ENCODE measurements around the gene PARD3. TPM values are rescaled to one million over a fixed set of nuclear protein-coding genes. Genes with fewer than 3 reads are reported as not detected.
"Not testable (repeated sequence)": the region's sequence is repeated elsewhere in the genome, so short reads cannot be mapped to it uniquely, and the experiment has no call there.

PARD3 gene
- polyA plus RNA-seq, 1 donor from 2014 or later, result 12.4 TPM

GRCh38 chr10:34702093-34702937 lies 112.8 kb downstream of the PARD3 start:
- TF ChIP-seq RAD21 (conservative IDR thresholded peaks at IDR 0.05), result no peak
- Histone ChIP-seq H3K27me3 (ENCODE audit: insufficient read depth, low read depth, low read length) (no peaks in the 10 kb centered on the region), H3K9ac (ENCODE audit: low read length) (no peak overlapping the region), H3K4me3 (ENCODE audit: low read length) (no peak overlapping the region), H3K36me3 (ENCODE audit: insufficient read depth, low read length) (no peaks in the 10 kb centered on the region), H3K4me2 (ENCODE audit: low read length) (no peak overlapping the region), H2AFZ (ENCODE audit: low read depth, low read length) (no peak overlapping the region), H3F3A (ENCODE audit: insufficient read depth, low read length, poor library complexity, severe bottlenecking) (no peaks in the 10 kb centered on the region), H3K9me2 (ENCODE audit: insufficient read depth, low read length) (no peaks in the 10 kb centered on the region), H3K79me2 (replicated peaks; ENCODE audit: insufficient read depth, low read length) (peaks cover 19% of the 10 kb centered on the region), H3K9me3 (ENCODE audit: low read length) (no peaks in the 10 kb centered on the region), H4K20me1 (ENCODE audit: insufficient read depth) (no peaks in the 10 kb centered on the region), H3K27ac (ENCODE audit: low read length) (no peak overlapping the region)

GRCh38 chr10:34701194-34701593 lies 113.9 kb downstream of the PARD3 start:
- Histone ChIP-seq H3K79me2 (replicated peaks; ENCODE audit: insufficient read depth, low read length) (peaks cover 19% of the 10 kb centered on the region), H3F3A (ENCODE audit: insufficient read depth, low read length, poor library complexity, severe bottlenecking) (no peaks in the 10 kb centered on the region), H3K36me3 (ENCODE audit: insufficient read depth, low read length) (no peaks in the 10 kb centered on the region), H4K20me1 (ENCODE audit: insufficient read depth) (no peaks in the 10 kb centered on the region), H3K9me2 (ENCODE audit: insufficient read depth, low read length) (no peaks in the 10 kb centered on the region), H3K4me2 (ENCODE audit: low read length) (no peak overlapping the region), H3K4me3 (ENCODE audit: low read length) (no peak overlapping the region), H3K27ac (ENCODE audit: low read length) (no peak overlapping the region), H3K9ac (ENCODE audit: low read length) (no peak overlapping the region), H3K27me3 (ENCODE audit: insufficient read depth, low read depth, low read length) (no peaks in the 10 kb centered on the region), H3K9me3 (ENCODE audit: low read length) (no peaks in the 10 kb centered on the region), H2AFZ (ENCODE audit: low read depth, low read length) (no peak overlapping the region)
- no peak for TF ChIP-seq EZH2 (IDR thresholded peaks at IDR 0.05; ENCODE audit: borderline replicate concordance, insufficient read depth, low read length, poor library complexity, severe bottlenecking)
- no peak for TF ChIP-seq POLR2AphosphoS5 (IDR thresholded peaks at IDR 0.05)
- no peak for TF ChIP-seq RAD21 (conservative IDR thresholded peaks at IDR 0.05)
- TF ChIP-seq SMC3 (conservative IDR thresholded peaks at IDR 0.05; ENCODE audit: poor library complexity), result no peak
- TF ChIP-seq, protein P1, sequence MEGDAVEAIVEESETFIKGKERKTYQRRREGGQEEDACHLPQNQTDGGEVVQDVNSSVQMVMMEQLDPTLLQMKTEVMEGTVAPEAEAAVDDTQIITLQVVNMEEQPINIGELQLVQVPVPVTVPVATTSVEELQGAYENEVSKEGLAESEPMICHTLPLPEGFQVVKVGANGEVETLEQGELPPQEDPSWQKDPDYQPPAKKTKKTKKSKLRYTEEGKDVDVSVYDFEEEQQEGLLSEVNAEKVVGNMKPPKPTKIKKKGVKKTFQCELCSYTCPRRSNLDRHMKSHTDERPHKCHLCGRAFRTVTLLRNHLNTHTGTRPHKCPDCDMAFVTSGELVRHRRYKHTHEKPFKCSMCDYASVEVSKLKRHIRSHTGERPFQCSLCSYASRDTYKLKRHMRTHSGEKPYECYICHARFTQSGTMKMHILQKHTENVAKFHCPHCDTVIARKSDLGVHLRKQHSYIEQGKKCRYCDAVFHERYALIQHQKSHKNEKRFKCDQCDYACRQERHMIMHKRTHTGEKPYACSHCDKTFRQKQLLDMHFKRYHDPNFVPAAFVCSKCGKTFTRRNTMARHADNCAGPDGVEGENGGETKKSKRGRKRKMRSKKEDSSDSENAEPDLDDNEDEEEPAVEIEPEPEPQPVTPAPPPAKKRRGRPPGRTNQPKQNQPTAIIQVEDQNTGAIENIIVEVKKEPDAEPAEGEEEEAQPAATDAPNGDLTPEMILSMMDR (IDR thresholded peaks at IDR 0.05; ENCODE audit: poor library complexity, severe bottlenecking), result no peak
- no peak for TF ChIP-seq MXI1 (conservative IDR thresholded peaks at IDR 0.05; ENCODE audit: poor library complexity, severe bottlenecking)
- TF ChIP-seq EP300 (conservative IDR thresholded peaks at IDR 0.05; ENCODE audit: poor library complexity, severe bottlenecking), result no peak
- TF ChIP-seq, protein P2, sequence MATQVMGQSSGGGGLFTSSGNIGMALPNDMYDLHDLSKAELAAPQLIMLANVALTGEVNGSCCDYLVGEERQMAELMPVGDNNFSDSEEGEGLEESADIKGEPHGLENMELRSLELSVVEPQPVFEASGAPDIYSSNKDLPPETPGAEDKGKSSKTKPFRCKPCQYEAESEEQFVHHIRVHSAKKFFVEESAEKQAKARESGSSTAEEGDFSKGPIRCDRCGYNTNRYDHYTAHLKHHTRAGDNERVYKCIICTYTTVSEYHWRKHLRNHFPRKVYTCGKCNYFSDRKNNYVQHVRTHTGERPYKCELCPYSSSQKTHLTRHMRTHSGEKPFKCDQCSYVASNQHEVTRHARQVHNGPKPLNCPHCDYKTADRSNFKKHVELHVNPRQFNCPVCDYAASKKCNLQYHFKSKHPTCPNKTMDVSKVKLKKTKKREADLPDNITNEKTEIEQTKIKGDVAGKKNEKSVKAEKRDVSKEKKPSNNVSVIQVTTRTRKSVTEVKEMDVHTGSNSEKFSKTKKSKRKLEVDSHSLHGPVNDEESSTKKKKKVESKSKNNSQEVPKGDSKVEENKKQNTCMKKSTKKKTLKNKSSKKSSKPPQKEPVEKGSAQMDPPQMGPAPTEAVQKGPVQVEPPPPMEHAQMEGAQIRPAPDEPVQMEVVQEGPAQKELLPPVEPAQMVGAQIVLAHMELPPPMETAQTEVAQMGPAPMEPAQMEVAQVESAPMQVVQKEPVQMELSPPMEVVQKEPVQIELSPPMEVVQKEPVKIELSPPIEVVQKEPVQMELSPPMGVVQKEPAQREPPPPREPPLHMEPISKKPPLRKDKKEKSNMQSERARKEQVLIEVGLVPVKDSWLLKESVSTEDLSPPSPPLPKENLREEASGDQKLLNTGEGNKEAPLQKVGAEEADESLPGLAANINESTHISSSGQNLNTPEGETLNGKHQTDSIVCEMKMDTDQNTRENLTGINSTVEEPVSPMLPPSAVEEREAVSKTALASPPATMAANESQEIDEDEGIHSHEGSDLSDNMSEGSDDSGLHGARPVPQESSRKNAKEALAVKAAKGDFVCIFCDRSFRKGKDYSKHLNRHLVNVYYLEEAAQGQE (IDR thresholded peaks at IDR 0.05; ENCODE audit: borderline replicate concordance), result no peak

DNA sequence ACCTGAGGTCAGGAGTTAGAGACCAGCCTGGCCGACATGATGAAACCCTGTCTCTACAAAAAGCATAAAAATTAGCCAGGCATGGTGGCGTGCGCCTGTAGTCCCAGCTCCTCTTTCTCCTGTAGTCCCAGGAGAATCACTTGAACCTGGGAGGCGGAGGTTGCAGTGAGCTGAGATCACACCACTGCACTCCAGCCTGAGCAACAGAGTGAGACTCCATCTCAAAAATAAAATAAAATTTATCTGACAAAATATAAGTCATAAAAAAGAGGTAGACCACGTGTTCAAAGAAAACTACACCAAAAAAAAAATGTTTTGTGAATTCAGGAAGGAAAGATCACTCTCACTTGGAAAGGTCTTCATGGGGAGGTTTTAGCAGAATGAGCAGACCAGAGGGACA lies 114.3 kb downstream of the PARD3 start:
- H3K9ac ChIP-seq (ENCODE audit: low read length); H3K4me3 ChIP-seq (ENCODE audit: low read length); H2AFZ ChIP-seq (ENCODE audit: low read depth, low read length); H3K9me2 ChIP-seq (ENCODE audit: insufficient read depth, low read length); H3K36me3 ChIP-seq (ENCODE audit: insufficient read depth, low read length); H3F3A ChIP-seq (ENCODE audit: insufficient read depth, low read length, poor library complexity, severe bottlenecking); H3K27me3 ChIP-seq (ENCODE audit: insufficient read depth, low read depth, low read length); H3K9me3 ChIP-seq (ENCODE audit: low read length); H4K20me1 ChIP-seq (ENCODE audit: insufficient read depth); H3K4me2 ChIP-seq (ENCODE audit: low read length); H3K27ac ChIP-seq (ENCODE audit: low read length): not testable (repeated sequence)
- H3K79me2 ChIP-seq (replicated peaks; ENCODE audit: insufficient read depth, low read length), result peaks cover 16% of the 10 kb centered on the region
